ENCODE measurements around the gene TTC9. TPM values are rescaled to one million over a fixed set of nuclear protein-coding genes. Genes with fewer than 3 reads are reported as not detected.

Gene TTC9
- 1 to 10 TPM in 7 of 9 donors, under 1 TPM in 2; 0.74 to 4.1 (median 2.2) TPM for total RNA-seq
- polyA plus RNA-seq: 1 to 10 TPM in 2 of 3 donors, under 1 TPM in 1; 0.80 to 1.5 (median 1.3) TPM
- long read RNA-seq, donor 1: 0 reads
- long read RNA-seq, donor 2, full-length matches to known transcripts: 2 of 2 reads
- long read RNA-seq, donor 2, partial matches to known transcripts: 0 of 2 reads
- long read RNA-seq, donor 2, other reads (novel, unspliced or antisense): 0 of 2 reads
- long read RNA-seq, donor 3, full-length matches to known transcripts: 1 of 1 reads
- long read RNA-seq, donor 3, partial matches to known transcripts: 0 of 1 reads
- long read RNA-seq, donor 3, other reads (novel, unspliced or antisense): 0 of 1 reads
- long read RNA-seq, donor 4: 0 reads
- long read RNA-seq, donor 5, full-length matches to known transcripts: 16 of 17 reads
- long read RNA-seq, donor 5, partial matches to known transcripts: 0 of 17 reads
- long read RNA-seq, donor 5, other reads (novel, unspliced or antisense): 1 of 17 reads
- long read RNA-seq, donor 6: 0 reads
- long read RNA-seq, donor 7, full-length matches to known transcripts: 1 of 1 reads
- long read RNA-seq, donor 7, partial matches to known transcripts: 0 of 1 reads
- long read RNA-seq, donor 7, other reads (novel, unspliced or antisense): 0 of 1 reads
- long read RNA-seq, donor 8, full-length matches to known transcripts: 2 of 2 reads
- long read RNA-seq, donor 8, partial matches to known transcripts: 0 of 2 reads
- long read RNA-seq, donor 8, other reads (novel, unspliced or antisense): 0 of 2 reads
- long read RNA-seq, donor 9, full-length matches to known transcripts: 2 of 2 reads
- long read RNA-seq, donor 9, partial matches to known transcripts: 0 of 2 reads
- long read RNA-seq, donor 9, other reads (novel, unspliced or antisense): 0 of 2 reads
- long read RNA-seq, donor 10, full-length matches to known transcripts: 2 of 2 reads
- long read RNA-seq, donor 10, partial matches to known transcripts: 0 of 2 reads
- long read RNA-seq, donor 10, other reads (novel, unspliced or antisense): 0 of 2 reads

DNA sequence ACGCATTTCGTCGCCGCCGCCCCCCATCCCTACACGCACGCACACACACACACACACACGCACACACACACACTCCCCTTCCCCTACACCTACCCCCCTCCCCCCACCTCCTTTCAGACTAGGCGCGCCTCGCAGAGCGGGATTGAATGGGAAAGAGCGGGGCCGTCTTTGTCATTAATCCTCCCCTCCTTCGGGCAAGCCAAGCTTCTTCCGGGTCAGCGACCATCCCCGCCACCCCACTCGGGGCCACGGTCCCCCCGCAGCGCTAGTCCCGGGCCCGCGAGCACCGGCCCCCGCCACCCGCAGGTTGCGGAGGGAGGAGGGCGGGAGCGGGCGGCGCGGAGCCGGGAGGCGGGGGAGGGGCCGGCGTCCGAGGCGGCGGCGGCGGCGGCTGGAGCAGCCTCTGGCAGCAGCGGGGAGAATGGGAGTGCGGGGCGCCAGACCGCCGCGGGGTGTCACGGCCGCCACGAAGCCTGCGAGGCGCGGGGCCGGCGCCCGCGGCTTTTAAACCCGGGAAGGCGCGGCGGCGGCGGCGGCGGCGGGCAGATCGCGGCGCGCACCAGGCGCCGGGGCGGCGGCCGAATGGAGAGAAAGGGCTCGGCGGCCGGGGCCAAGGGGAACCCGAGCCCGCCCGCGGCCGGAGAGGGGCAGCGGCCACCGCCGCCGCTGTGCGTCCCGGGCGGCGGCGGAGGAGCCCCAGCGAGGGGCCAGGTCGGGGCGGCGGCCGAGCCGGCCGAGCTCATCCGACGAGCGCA is at the start of gene TTC9:
TSS of gene TTC9 (plus strand) at position 369 of the 755 bp plus-strand sequence. CDS start at position 583, 214 bp downstream.
- TF ChIP-seq, protein P1, sequence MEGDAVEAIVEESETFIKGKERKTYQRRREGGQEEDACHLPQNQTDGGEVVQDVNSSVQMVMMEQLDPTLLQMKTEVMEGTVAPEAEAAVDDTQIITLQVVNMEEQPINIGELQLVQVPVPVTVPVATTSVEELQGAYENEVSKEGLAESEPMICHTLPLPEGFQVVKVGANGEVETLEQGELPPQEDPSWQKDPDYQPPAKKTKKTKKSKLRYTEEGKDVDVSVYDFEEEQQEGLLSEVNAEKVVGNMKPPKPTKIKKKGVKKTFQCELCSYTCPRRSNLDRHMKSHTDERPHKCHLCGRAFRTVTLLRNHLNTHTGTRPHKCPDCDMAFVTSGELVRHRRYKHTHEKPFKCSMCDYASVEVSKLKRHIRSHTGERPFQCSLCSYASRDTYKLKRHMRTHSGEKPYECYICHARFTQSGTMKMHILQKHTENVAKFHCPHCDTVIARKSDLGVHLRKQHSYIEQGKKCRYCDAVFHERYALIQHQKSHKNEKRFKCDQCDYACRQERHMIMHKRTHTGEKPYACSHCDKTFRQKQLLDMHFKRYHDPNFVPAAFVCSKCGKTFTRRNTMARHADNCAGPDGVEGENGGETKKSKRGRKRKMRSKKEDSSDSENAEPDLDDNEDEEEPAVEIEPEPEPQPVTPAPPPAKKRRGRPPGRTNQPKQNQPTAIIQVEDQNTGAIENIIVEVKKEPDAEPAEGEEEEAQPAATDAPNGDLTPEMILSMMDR (IDR thresholded peaks at IDR 0.05): peak in 1 of 6 experiments; percentile 7
- no peak for TF ChIP-seq POLR2A (IDR thresholded peaks at IDR 0.05)
- intact Hi-C loops (cut with DNase I): no loop called here
- Histone ChIP-seq H3K9me3 (replicated peaks in 1 of 3) (no peaks in the 10 kb centered on the region), H3K4me3 (peak within 1 kb of the TSS in 3 of 4 donors; percentile 24 to 78 (median 69)), H3K27me3 (peaks cover 5% of the 10 kb centered on the region), H3K36me3 (replicated peaks in 1 of 2) (no peaks in the 10 kb centered on the region), H3K27ac (peak within 1 kb of the TSS in 1 of 5 donors; percentile 29), H3K4me1 (replicated peaks in 1 of 2) (no peaks in the 10 kb centered on the region)
- DNase-seq: peak in 1 of 7 donors; percentile 22
- whole genome bisulfite sequencing, 4 donors: 0 to 1% (median 1%) methylated on average over 15 to 105 of the region's 105 CpGs

DNA sequence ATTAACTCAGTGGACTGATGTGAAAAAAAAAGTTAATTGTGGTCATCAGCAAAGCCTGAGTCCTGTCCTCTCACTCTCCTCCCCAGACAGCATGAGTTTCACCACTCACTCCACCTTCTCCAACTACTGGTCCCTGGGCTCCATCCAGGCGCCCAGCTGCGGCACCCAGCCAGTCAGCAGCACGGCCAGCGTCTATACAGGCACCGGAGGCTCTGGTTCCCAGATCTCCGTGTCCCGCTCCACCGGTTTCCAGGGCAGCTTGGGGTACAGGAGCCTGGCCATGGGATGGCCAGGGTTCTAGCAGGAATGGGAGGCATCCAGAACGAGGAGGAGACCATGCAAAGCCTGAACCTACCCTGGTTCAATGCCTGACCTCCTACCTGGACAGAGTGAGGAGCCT is 47.3 kb upstream of the TTC9 start:
- Histone ChIP-seq H3K4me1 (replicated peaks in 1 of 2) (peaks cover 4 to 10% of the 10 kb centered on the region in 2 donors), H3K27me3 (no peaks in the 10 kb centered on the region), H3K27ac (no peak overlapping the region), H3K4me3 (no peak overlapping the region), H3K36me3 (replicated peaks in 1 of 2) (peaks cover 0 to 70% of the 10 kb centered on the region in 2 donors), H3K9me3 (replicated peaks in 1 of 3) (no peaks in the 10 kb centered on the region)
- no peak for TF ChIP-seq POLR2A (IDR thresholded peaks at IDR 0.05)
- TF ChIP-seq, protein P1 (IDR thresholded peaks at IDR 0.05): no peak
- WGBS, 4 donors: 89 to 99% (median 97%) methylated on average over 4 to 9 of the region's 9 CpGs
- intact Hi-C loops (cut with DNase I): no loop called here
- DNase-seq: no peak

DNA sequence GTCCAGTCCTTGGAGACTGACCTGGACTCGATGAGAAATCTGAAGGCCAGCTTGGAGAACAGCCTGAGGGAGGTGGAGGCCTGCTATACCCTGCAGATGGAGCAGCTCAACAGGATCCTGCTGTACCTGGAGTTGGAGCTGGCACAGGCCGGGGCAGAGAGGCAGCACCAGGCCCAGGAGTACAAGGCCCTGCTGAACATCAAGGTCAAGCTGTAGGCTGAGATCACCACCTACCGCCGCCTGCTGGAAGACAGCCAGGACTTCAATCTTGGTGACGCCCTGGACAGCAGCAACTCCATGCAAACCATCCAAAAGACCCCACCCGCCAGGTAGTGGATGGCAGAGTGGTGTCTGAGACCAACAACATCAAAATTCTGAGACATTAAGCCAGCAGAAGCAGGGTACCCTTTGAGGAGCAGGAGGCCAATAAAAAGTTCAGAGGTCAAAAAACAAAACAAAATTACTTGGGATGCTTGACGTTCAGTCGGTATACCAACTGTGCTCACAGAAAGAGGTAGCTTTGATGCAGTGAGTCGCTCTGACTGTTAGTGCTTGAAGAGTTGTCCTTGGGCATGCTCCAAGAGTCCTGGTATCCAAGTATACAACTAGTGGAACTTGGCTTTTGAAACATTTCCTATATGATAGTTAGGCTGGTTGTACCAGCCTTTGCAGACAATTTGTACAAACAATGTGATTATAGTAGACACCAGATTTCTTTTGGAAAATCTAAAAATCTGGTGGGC is 46.1 kb upstream of the TTC9 start:
- Histone ChIP-seq H3K4me3 (no peak overlapping the region), H3K9me3 (replicated peaks in 1 of 3) (no peaks in the 10 kb centered on the region), H3K4me1 (replicated peaks in 1 of 2) (peaks cover 9 to 16% of the 10 kb centered on the region in 2 donors), H3K27me3 (no peaks in the 10 kb centered on the region), H3K27ac (no peak overlapping the region), H3K36me3 (replicated peaks in 1 of 2) (peaks cover 0 to 58% of the 10 kb centered on the region in 2 donors)
- no peak for TF ChIP-seq POLR2A (IDR thresholded peaks at IDR 0.05)
- TF ChIP-seq, protein P1 (IDR thresholded peaks at IDR 0.05): no peak
- WGBS, 4 donors: 61 to 68% (median 65%) methylated on average over 5 to 9 of the region's 9 CpGs
- peak in 5 of 7 donors; percentile 20 to 58 (median 32) for DNase-seq
- intact Hi-C loops (cut with DNase I): no loop called here
